H9 (cell line): ENCODE measurements around the gene TIMELESS. TPM values are rescaled to one million over a fixed set of nuclear protein-coding genes. Genes with fewer than 3 reads are reported as not detected.

ENCODE experiments used
- DNase-seq: peaks from one replicate; pipeline ENCODE4 v3.0.0-alpha.2; 2017
- H2AFZ ChIP-seq: one replicate; pipeline ENCODE4 v1.6.1; 2013; ENCODE audit warnings: mild to moderate bottlenecking, low read length, control low read depth, moderate library complexity
- H2AK5ac ChIP-seq: 2 replicates; pipeline ENCODE4 v1.6.1; 2013; ENCODE audit warnings: low read length, control low read depth, mixed read lengths; ENCODE audit not compliant: insufficient read length
- H2BK120ac ChIP-seq: one replicate; pipeline ENCODE4 v1.6.1; 2013; ENCODE audit warnings: low read depth, mild to moderate bottlenecking, low read length, control low read depth, inconsistent platforms; ENCODE audit not compliant: poor library complexity, severe bottlenecking
- H2BK12ac ChIP-seq: 2 replicates; pipeline ENCODE4 v1.6.1; 2013; ENCODE audit warnings: low read length, control low read depth, mixed read lengths, low read depth; ENCODE audit not compliant: insufficient read length
- H2BK15ac ChIP-seq: 2 replicates; pipeline ENCODE4 v1.6.1; 2013; ENCODE audit warnings: low read depth, low read length, control low read depth
- H2BK20ac ChIP-seq: one replicate; pipeline ENCODE4 v1.6.1; 2013; ENCODE audit warnings: low read depth, mild to moderate bottlenecking, low read length, control low read depth, inconsistent platforms; ENCODE audit not compliant: poor library complexity, severe bottlenecking
- H2BK5ac ChIP-seq: 2 replicates; pipeline ENCODE4 v1.6.1; 2013; ENCODE audit warnings: low read length, control low read depth, mixed read lengths; ENCODE audit not compliant: insufficient read length
- H3K14ac ChIP-seq: 2 replicates; pipeline ENCODE4 v1.6.1; 2013; ENCODE audit warnings: low read length, control low read depth; ENCODE audit not compliant: insufficient read depth
- H3K18ac ChIP-seq: 2 replicates; pipeline ENCODE4 v1.6.1; 2013; ENCODE audit warnings: low read depth, mild to moderate bottlenecking, mixed read lengths, low read length, control low read depth; ENCODE audit not compliant: insufficient read length
- H3K23ac ChIP-seq: 2 replicates; pipeline ENCODE4 v1.6.1; 2013; ENCODE audit warnings: low read length, control low read depth, mixed read lengths, low read depth; ENCODE audit not compliant: insufficient read length
- H3K23me2 ChIP-seq: 2 replicates; pipeline ENCODE4 v1.6.1; 2013; ENCODE audit warnings: low read depth, mild to moderate bottlenecking, mixed read lengths, low read length, control low read depth; ENCODE audit not compliant: insufficient read length, poor library complexity, severe bottlenecking
- H3K27ac ChIP-seq: 2 replicates; pipeline ENCODE4 v1.5.1; 2013; ENCODE audit warnings: low read length, control low read depth, mixed read lengths, low read depth; ENCODE audit not compliant: insufficient read length
- H3K27me3 ChIP-seq: 2 replicates; pipeline ENCODE4 v1.6.1; 2013; ENCODE audit warnings: low read length, control low read depth, inconsistent platforms; ENCODE audit not compliant: insufficient read depth
- H3K4ac ChIP-seq: 2 replicates; pipeline ENCODE4 v1.6.1; 2013; ENCODE audit warnings: low read depth, mild to moderate bottlenecking, control low read depth, inconsistent platforms, low read length, moderate library complexity
- H3K4me1 ChIP-seq: 2 replicates; pipeline ENCODE4 v1.6.1; 2013; ENCODE audit warnings: low read length, control low read depth, inconsistent platforms; ENCODE audit not compliant: insufficient read depth
- H3K4me2 ChIP-seq: 2 replicates; pipeline ENCODE4 v1.6.1; 2013; ENCODE audit warnings: low read length, control low read depth, mixed read lengths; ENCODE audit not compliant: insufficient read length, insufficient read depth
- H3K56ac ChIP-seq: 2 replicates; pipeline ENCODE4 v1.6.1; 2013; ENCODE audit warnings: low read depth, mild to moderate bottlenecking, mixed read lengths, low read length, control low read depth; ENCODE audit not compliant: insufficient read length
- H3K79me1 ChIP-seq: 2 replicates; pipeline ENCODE4 v1.6.1; 2013; ENCODE audit warnings: low read depth, mild to moderate bottlenecking, moderate library complexity, low read length, control low read depth, inconsistent platforms; ENCODE audit not compliant: insufficient read depth, poor library complexity, severe bottlenecking
- H3K79me2 ChIP-seq: 2 replicates; pipeline ENCODE4 v1.6.1; 2013; ENCODE audit warnings: low read length, control low read depth, inconsistent platforms; ENCODE audit not compliant: insufficient read depth
- H3K9ac ChIP-seq: 2 replicates; pipeline ENCODE4 v1.6.1; 2013; ENCODE audit warnings: low read length, control low read depth, mixed read lengths; ENCODE audit not compliant: insufficient read length; ENCODE audit errors: extremely low read depth
- H3K9me3 ChIP-seq: one replicate; pipeline ENCODE4 v1.6.1; 2013; ENCODE audit warnings: low read depth, low read length, inconsistent platforms; ENCODE audit not compliant: control insufficient read depth
- H3T11ph ChIP-seq: one replicate; pipeline ENCODE4 v1.6.1; 2013; ENCODE audit warnings: mild to moderate bottlenecking, low read length, control low read depth, inconsistent platforms
- H4K20me1 ChIP-seq: one replicate; pipeline ENCODE4 v1.6.1; 2013; ENCODE audit not compliant: control insufficient read depth, insufficient read length, insufficient read depth
- H4K5ac ChIP-seq: 2 replicates; pipeline ENCODE4 v1.6.1; 2013; ENCODE audit warnings: low read depth, mild to moderate bottlenecking, mixed read lengths, low read length, control low read depth; ENCODE audit not compliant: insufficient read length
- H4K8ac ChIP-seq: replicated peaks from 2 replicates; pipeline ENCODE4 v1.6.1; 2013; ENCODE audit warnings: low read length, control low read depth, mixed read lengths, low read depth; ENCODE audit not compliant: insufficient read length
- H4K91ac ChIP-seq: 2 replicates; pipeline ENCODE4 v1.6.1; 2013; ENCODE audit warnings: low read depth, mild to moderate bottlenecking, moderate library complexity, mixed read lengths, low read length, control low read depth; ENCODE audit not compliant: insufficient read length
- H3K27ac Mint-ChIP-seq, 3 experiments: 2 replicates in 2 of 3; 3 replicates in 1 of 3; pipeline ENCODE4 v1.8.0; 2020 to 2021; ENCODE audit warnings: mixed read lengths in 3 of 3, mild to moderate bottlenecking in 1 of 3, moderate library complexity in 1 of 3
- H3K27me3 Mint-ChIP-seq: 2 replicates; pipeline ENCODE4 v1.8.0; 2021; ENCODE audit warnings: low read depth, mild to moderate bottlenecking, moderate library complexity, mixed read lengths
- H3K36me3 Mint-ChIP-seq, 3 experiments: 2 replicates in 2 of 3; 3 replicates in 1 of 3; pipeline ENCODE4 v1.8.0; 2020 to 2021; ENCODE audit warnings: low read depth in 3 of 3, mixed read lengths in 3 of 3; ENCODE audit not compliant: insufficient read depth in 1 of 3
- H3K4me1 Mint-ChIP-seq, 2 experiments: 2 replicates each; pipeline ENCODE4 v1.8.0; 2020; ENCODE audit warnings: mixed read lengths in 2 of 2
- H3K4me3 Mint-ChIP-seq, 2 experiments: 2 replicates in 1 of 2; 3 replicates in 1 of 2; pipeline ENCODE4 v1.8.0; 2020 to 2021; ENCODE audit warnings: mild to moderate bottlenecking in 2 of 2, mixed read lengths in 2 of 2, moderate library complexity in 1 of 2
- H3K9me3 Mint-ChIP-seq, 2 experiments: 2 replicates in 1 of 2; 3 replicates in 1 of 2; pipeline ENCODE4 v1.8.0; 2020; ENCODE audit warnings: mild to moderate bottlenecking in 2 of 2, mixed read lengths in 2 of 2, moderate library complexity in 1 of 2
- total RNA-seq: library from RNA; stranded (reverse); gene quantifications from 2 replicates; pipeline ENCODE4 v1.2.1, GENCODE V29; 2021
- TF ChIP-seq, protein P1 (sequence below): fragments of 200-600 bp; sonication (generic); conservative IDR thresholded peaks from 3 replicates; pipeline ENCODE4 v1.8.0; 2021; ENCODE audit warnings: antibody characterized with exemption, mild to moderate bottlenecking

TIMELESS gene
- total RNA-seq, 1 experiment from 2014 or later = 68.0 TPM

DNA sequence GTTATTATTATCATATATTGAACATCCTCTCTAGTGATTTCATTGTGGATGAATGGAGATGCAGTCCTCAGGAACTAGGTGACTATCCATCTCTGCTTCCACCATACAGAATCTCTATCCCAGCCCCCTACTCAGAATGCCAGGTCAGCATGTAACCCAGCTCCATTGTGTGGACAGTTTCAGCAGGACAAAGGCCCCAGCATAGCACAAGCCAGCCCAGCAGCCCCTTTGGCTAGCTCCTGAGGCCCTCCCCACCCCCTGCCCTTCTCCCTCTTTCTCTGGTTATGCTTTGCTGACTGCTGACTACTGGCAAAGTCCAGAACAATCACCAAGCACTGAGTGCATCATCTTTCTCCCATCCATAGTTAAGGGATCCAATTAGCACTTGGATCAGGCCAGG lies 13.3 kb upstream of the TIMELESS start:
- H3K9ac ChIP-seq = no peak overlapping the region
- no peak overlapping the region for H2BK120ac ChIP-seq
- H3K23me2 ChIP-seq = no peaks in the 10 kb centered on the region
- H2BK20ac ChIP-seq = no peak overlapping the region
- no peak overlapping the region for H2BK5ac ChIP-seq
- Mint-ChIP-seq H3K27me3 (no peaks in the 10 kb centered on the region), H3K36me3 (no peaks in the 10 kb centered on the region), H3K4me3 (no peak overlapping the region), H3K27ac (peak overlapping the region in 1 of 3 experiments; percentile 44; a peak in 3 of 7 replicates), H3K9me3 (no peaks in the 10 kb centered on the region), H3K4me1 (peaks cover 19 to 26% of the 10 kb centered on the region in 2 experiments)
- H3K79me1 ChIP-seq = no peaks in the 10 kb centered on the region
- no peaks in the 10 kb centered on the region for H3K27me3 ChIP-seq
- no peaks in the 10 kb centered on the region for H3K4me1 ChIP-seq
- no peak overlapping the region for H2BK15ac ChIP-seq
- no peak overlapping the region for H3K14ac ChIP-seq
- H3T11ph ChIP-seq = no peak overlapping the region
- no peak overlapping the region for H3K56ac ChIP-seq
- H3K4ac ChIP-seq = no peak overlapping the region
- TF ChIP-seq, protein P1, sequence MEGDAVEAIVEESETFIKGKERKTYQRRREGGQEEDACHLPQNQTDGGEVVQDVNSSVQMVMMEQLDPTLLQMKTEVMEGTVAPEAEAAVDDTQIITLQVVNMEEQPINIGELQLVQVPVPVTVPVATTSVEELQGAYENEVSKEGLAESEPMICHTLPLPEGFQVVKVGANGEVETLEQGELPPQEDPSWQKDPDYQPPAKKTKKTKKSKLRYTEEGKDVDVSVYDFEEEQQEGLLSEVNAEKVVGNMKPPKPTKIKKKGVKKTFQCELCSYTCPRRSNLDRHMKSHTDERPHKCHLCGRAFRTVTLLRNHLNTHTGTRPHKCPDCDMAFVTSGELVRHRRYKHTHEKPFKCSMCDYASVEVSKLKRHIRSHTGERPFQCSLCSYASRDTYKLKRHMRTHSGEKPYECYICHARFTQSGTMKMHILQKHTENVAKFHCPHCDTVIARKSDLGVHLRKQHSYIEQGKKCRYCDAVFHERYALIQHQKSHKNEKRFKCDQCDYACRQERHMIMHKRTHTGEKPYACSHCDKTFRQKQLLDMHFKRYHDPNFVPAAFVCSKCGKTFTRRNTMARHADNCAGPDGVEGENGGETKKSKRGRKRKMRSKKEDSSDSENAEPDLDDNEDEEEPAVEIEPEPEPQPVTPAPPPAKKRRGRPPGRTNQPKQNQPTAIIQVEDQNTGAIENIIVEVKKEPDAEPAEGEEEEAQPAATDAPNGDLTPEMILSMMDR = no peak
- H3K27ac ChIP-seq = no peak overlapping the region
- no peak overlapping the region for H2AK5ac ChIP-seq
- H3K23ac ChIP-seq = no peak overlapping the region
- no peak overlapping the region for H4K8ac ChIP-seq
- H2AFZ ChIP-seq = no peak overlapping the region
- no peaks in the 10 kb centered on the region for H3K79me2 ChIP-seq
- no peaks in the 10 kb centered on the region for H4K20me1 ChIP-seq
- H3K4me2 ChIP-seq = no peak overlapping the region
- no peak overlapping the region for H4K5ac ChIP-seq
- H2BK12ac ChIP-seq = no peak overlapping the region
- H3K9me3 ChIP-seq = no peaks in the 10 kb centered on the region
- peak; percentile 50 for DNase-seq
- no peak overlapping the region for H3K18ac ChIP-seq
- H4K91ac ChIP-seq = no peak overlapping the region
